Large intestine (tissue), 3 donors: ENCODE measurements around the gene SMPD4. TPM values are rescaled to one million over a fixed set of nuclear protein-coding genes. Genes with fewer than 3 reads are reported as not detected.
"Not testable (repeated sequence)": the region's sequence is repeated elsewhere in the genome, so short reads cannot be mapped to it uniquely, and the experiment has no call there.

Source experiments
- DNase-seq, 2 donors: peaks; one replicate each; pipeline versions ENCODE4 v3.0.0 to v3.0.0-alpha.2; 2013
- H3K27ac ChIP-seq: one replicate; pipeline ENCODE4 v1.5.1; 2013; ENCODE audit warnings: low read length
- H3K27me3 ChIP-seq: 2 replicates; pipeline ENCODE4 v1.6.1; 2013; ENCODE audit warnings: low read length; ENCODE audit not compliant: control insufficient read depth, insufficient read depth
- H3K36me3 ChIP-seq: 2 replicates; pipeline ENCODE4 v1.6.1; 2013; ENCODE audit warnings: low read length; ENCODE audit not compliant: control insufficient read depth, insufficient read depth
- H3K4me1 ChIP-seq: one replicate; pipeline ENCODE4 v1.6.1; 2013; ENCODE audit warnings: low read length; ENCODE audit not compliant: control insufficient read depth, insufficient read depth
- H3K4me3 ChIP-seq: one replicate; pipeline ENCODE4 v1.5.1; 2013; ENCODE audit warnings: low read length
- H3K9me3 ChIP-seq: one replicate; pipeline ENCODE4 v1.6.1; 2013; ENCODE audit warnings: mild to moderate bottlenecking, low read depth, low read length, moderate library complexity; ENCODE audit not compliant: control insufficient read depth
- WGBS: methylation state at CpG from one replicate; pipeline ENCODE4 v1.1.5; 2013; ENCODE audit warnings: low lambda C conversion rate; ENCODE audit not compliant: insufficient coverage; 5-methylcytosine and 5-hydroxymethylcytosine counted together
- polyA plus RNA-seq: library from polyadenylated mRNA; unstranded; fragments of 120-200 nt; gene quantifications from one replicate; pipeline ENCODE4 v1.2.1, GENCODE V29; 2013

Gene SMPD4
- polyA plus RNA-seq, 1 donor = 50.1 TPM

- not testable (repeated sequence) for H3K27me3 ChIP-seq, DNase-seq, H3K9me3 ChIP-seq, H3K4me1 ChIP-seq, H3K4me3 ChIP-seq, H3K27ac ChIP-seq, H3K36me3 ChIP-seq
- WGBS = no CpG with 5 or more reads among the region's 3 CpGs
Observed at GRCh38 chr2:130203150-130203549, 21.7 kb upstream of the SMPD4 start.

GRCh38 chr2:130202518-130202917 is 21.1 kb upstream of the SMPD4 start:
- WGBS = no CpG with 5 or more reads among the region's 7 CpGs
- H3K4me1 ChIP-seq, H3K4me3 ChIP-seq, H3K27ac ChIP-seq, H3K9me3 ChIP-seq, H3K36me3 ChIP-seq, H3K27me3 ChIP-seq: not testable (repeated sequence)
- peak; percentile 13 to 46 for DNase-seq

- H3K4me3 ChIP-seq = no peak within 1 kb of the TSS
- H3K36me3 ChIP-seq = no peaks in the 10 kb centered on the region
- no CpG with 5 or more reads among the region's 26 CpGs for WGBS
- H3K9me3 ChIP-seq = no peaks in the 10 kb centered on the region
- DNase-seq = no peak
- no peaks in the 10 kb centered on the region for H3K27me3 ChIP-seq
- H3K27ac ChIP-seq = no peak within 1 kb of the TSS
- no peaks in the 10 kb centered on the region for H3K4me1 ChIP-seq
Observed at GRCh38 chr2:130198343-130198742, 16.9 kb upstream of the SMPD4 start, which contains the start of gene TUBA3E. Gene TUBA3E, minus strand, starts transcription at chr2:130198439. Its CDS starts 79 bp downstream, at chr2:130198360.

GRCh38 chr2:130196052-130196451 is 14.7 kb upstream of the SMPD4 start:
- WGBS = 100% methylated on average over 3 of the region's 13 CpGs
- H3K27ac ChIP-seq, H3K4me3 ChIP-seq, H3K36me3 ChIP-seq, H3K9me3 ChIP-seq, DNase-seq, H3K4me1 ChIP-seq, H3K27me3 ChIP-seq: not testable (repeated sequence)

GRCh38 chr2:130195089-130195635 is 13.8 kb upstream of the SMPD4 start:
- not testable (repeated sequence) for H3K27ac ChIP-seq, H3K27me3 ChIP-seq, H3K4me3 ChIP-seq, H3K9me3 ChIP-seq, DNase-seq, H3K36me3 ChIP-seq, H3K4me1 ChIP-seq
- no CpG with 5 or more reads among the region's 9 CpGs for WGBS

GRCh38 chr2:130193824-130194223 is 12.4 kb upstream of the SMPD4 start:
- H3K27me3 ChIP-seq, DNase-seq, H3K27ac ChIP-seq, H3K9me3 ChIP-seq, H3K36me3 ChIP-seq, H3K4me1 ChIP-seq, H3K4me3 ChIP-seq: not testable (repeated sequence)
- WGBS = no CpG with 5 or more reads among the region's 22 CpGs

- not testable (repeated sequence) for H3K4me1 ChIP-seq, H3K27ac ChIP-seq, H3K4me3 ChIP-seq, H3K9me3 ChIP-seq, H3K27me3 ChIP-seq, H3K36me3 ChIP-seq, DNase-seq
- WGBS = no CpG with 5 or more reads among the region's 3 CpGs
Observed at GRCh38 chr2:130192451-130192850, 11.0 kb upstream of the SMPD4 start.

- not testable (repeated sequence) for DNase-seq, H3K9me3 ChIP-seq
Observed at GRCh38 chr2:130191319-130191718, 9.9 kb upstream of the SMPD4 start.

GRCh38 chr2:130190237-130190636 is 8.8 kb upstream of the SMPD4 start:
- H3K4me1 ChIP-seq = no peaks in the 10 kb centered on the region
- H3K27me3 ChIP-seq = no peaks in the 10 kb centered on the region
- H3K27ac ChIP-seq = no peak overlapping the region
- no peaks in the 10 kb centered on the region for H3K9me3 ChIP-seq
- no peaks in the 10 kb centered on the region for H3K36me3 ChIP-seq
- H3K4me3 ChIP-seq = no peak overlapping the region
- DNase-seq = no peak
- no CpG with 5 or more reads among the region's 15 CpGs for WGBS

More at GRCh38 chr2:130191319-130191718, 9.9 kb upstream of the SMPD4 start:
- not testable (repeated sequence) for H3K36me3 ChIP-seq, H3K4me3 ChIP-seq, H3K27ac ChIP-seq, H3K4me1 ChIP-seq, H3K27me3 ChIP-seq
- WGBS = no CpG with 5 or more reads among the region's 6 CpGs

GRCh38 chr2:130188958-130189357 is 7.6 kb upstream of the SMPD4 start:
- not testable (repeated sequence) for H3K27ac ChIP-seq, H3K4me3 ChIP-seq
- no CpG with 5 or more reads among the region's 4 CpGs for WGBS

More at GRCh38 chr2:130188958-130189357, 7.6 kb upstream of the SMPD4 start:
- not testable (repeated sequence) for H3K27me3 ChIP-seq, H3K36me3 ChIP-seq, H3K4me1 ChIP-seq, H3K9me3 ChIP-seq, DNase-seq
